NCI-H510A treated with DMSO at 0.1 percent for 48 hours (cell line): ENCODE measurements around the gene NDE1.
"Not testable (repeated sequence)": the region's sequence is repeated elsewhere in the genome, so short reads cannot be mapped to it uniquely, and the experiment has no call there.

Experiments used
- DNase-seq: peaks from one replicate; lab custom pipeline; 2025; lab: John Stamatoyannopoulos, UW

The NDE1 gene

GRCh38 chr16:15701367-15701766 lies 51.3 kb downstream of the NDE1 start:
- DNase-seq: no peak

DNA sequence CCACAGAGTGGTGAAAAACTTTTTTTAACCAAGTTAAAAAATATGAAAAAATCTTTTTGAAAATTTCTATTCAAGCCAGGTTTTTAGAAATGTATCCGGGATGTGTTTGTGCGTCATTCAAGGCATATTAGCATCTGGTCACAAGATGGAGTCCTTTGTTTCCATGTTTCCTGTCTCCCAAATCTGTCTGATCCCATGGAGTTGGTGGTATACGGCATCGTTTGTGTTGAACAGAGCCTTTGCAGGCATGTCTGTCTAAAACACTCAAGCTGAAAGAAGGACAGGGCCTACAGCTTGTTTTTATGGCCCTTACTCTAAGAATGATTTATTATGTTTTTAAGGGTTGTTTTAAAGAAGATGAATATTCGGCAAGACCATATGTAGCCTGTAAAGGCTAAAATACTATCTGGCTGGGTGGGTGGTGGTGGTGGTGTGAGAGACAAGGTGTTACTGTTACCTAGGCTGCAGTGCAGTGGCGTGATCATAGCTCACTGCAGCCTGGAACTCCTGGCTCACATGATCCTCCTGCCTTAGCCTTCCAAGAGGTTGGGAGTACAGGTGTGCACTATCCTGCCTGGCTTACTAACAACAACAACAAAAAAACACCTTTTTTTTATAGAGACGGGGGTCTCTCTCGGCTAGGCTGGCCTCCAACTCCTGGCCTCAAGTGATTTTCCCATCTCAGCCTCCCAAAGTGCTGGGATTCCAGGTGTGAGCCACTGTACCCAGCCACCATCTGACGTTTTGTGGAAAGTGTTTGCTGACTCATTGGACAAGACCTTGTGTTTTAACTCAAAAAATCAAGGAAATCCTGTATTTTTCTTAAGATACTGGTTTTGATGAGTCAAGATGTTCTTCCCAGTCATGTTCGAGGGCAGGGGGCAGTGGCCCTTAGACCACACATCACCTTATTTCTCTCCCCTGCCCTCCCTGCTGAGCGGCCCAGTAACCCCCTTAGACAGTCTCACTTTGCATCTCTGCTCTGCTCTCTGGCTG lies 52.2 kb downstream of the NDE1 start:
- no peak for DNase-seq

GRCh38 chr16:15703029-15703736 lies 53.1 kb downstream of the NDE1 start:
- DNase-seq: no peak

- DNase-seq: peak; percentile 92
Measured at GRCh38 chr16:15704545-15704987, 54.5 kb downstream of the NDE1 start.

- DNase-seq: no peak
Measured at GRCh38 chr16:15705064-15705565, 55.1 kb downstream of the NDE1 start.

GRCh38 chr16:15707332-15707731 lies 57.3 kb downstream of the NDE1 start:
- DNase-seq: no peak

- DNase-seq: no peak
Measured at GRCh38 chr16:15708096-15708495, 58.1 kb downstream of the NDE1 start.

DNA sequence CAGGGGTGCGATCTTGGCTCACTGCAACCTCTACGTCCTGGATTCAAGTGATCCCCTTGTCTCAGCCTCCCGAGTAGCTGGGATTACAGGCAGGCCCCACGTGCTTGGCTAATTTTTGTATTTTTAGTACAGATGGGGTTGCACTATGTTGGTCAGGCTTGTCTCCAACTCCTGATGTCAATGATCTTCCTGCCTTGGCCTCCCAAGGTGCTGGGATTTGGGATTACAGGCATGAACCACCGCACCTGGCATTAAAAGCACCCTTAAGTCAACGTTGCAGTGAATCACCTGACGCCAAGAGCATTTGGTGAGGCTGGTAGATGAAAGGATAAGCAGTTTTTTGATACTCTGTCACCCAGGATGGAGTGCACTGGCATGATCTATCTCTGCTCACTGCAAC lies 59.0 kb downstream of the NDE1 start:
- no peak for DNase-seq

GRCh38 chr16:15714393-15715172 lies 64.5 kb downstream of the NDE1 start:
- DNase-seq: no peak

DNA sequence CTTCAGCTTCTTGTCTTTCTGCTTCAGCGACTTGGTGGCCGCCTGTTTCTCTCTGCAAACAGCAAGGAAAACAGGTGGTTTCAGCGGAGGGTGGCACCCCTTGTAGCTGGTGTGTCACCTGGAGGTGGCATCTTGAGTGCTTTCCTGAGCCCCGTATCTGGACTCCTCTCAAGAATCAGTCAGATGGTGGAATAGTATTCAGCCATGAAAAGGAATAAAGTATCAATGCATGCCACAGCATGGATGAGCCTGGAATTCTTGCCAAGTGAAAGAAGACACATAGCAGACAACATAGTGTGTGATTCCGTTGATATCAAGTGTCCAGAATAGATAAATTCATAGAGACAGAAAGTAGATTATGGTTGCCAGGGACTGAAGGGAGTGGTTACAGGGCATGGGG lies 65.2 kb downstream of the NDE1 start:
- DNase-seq: no peak

DNA sequence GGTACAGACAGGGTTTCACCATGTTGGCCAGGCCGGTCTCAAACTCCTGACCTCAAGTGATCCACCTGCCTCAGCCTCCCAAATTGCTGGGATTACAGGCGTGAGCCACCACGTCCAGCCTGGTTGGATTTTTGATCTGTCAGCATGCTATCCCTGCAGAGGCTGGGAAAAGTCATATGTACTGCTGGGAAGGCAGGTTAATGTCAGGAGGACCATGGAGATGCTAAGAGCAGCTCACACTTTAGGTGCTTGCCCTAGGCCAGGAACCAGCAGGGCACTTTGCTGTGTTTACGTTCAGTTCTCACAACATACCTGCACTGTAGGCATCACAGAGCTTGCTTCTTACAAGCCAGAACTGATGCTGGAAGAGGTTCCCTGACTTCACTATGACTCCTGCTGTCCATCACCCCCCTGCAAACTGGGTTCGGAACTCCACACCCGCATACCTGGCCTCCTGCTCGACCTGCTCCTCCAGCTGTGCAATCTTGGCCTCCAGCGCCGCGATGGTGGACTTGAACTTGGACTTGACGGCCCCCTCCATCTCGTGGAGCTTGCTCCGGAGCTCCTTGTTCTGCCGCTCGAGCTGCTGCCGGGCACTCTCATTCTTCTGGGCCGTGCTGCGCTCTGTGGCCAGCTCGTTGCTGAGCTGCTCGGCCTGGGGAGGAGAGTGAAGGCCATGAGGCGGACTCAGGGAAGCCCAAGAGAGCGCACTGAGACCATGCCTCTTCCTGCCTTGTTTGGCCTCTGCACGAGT lies 66.8 kb downstream of the NDE1 start:
- DNase-seq: no peak

DNA sequence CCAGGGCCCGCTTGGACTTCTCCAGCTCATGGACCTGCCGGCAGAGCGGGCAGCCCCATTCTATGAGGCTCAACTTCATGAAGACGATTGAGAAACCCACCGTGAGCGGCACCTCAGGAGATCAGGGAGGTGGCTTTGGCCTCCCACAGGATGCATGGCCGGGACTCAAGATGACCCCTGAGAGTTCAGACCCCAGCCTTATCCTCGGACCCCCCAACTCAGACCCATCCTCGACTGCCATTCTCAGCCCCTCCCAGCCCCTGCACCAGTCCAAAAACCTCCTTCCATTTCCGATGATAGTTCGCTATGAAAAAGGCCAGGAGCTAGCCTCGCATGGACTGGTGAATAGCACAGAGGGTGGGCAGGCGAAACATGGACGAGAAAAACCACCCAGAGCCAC lies 71.0 kb downstream of the NDE1 start:
- DNase-seq: no peak

- no peak for DNase-seq
Measured at GRCh38 chr16:15723808-15724207, 73.8 kb downstream of the NDE1 start.

GRCh38 chr16:15725641-15726240 lies 75.7 kb downstream of the NDE1 start:
- no peak for DNase-seq

DNA sequence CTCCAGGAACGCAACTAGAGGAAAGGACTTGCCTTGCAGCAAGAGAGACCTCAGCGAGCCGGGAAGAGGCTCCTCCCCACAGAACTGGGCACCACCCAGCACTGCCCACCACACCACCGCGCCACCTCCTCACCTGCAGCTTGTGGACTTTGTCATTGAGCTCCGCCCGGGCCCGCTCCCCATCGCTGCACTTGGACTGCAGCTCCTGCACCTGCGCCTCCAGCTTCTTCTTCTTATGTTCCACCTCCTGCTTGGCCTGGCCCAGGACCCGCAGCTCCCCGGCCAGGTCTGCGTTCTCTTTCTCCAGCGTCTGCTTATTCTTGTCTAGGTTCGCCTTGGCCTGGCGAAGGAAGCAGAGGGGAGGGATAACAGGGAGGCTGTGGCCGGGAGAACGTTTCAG lies 76.7 kb downstream of the NDE1 start:
- no peak for DNase-seq

DNA sequence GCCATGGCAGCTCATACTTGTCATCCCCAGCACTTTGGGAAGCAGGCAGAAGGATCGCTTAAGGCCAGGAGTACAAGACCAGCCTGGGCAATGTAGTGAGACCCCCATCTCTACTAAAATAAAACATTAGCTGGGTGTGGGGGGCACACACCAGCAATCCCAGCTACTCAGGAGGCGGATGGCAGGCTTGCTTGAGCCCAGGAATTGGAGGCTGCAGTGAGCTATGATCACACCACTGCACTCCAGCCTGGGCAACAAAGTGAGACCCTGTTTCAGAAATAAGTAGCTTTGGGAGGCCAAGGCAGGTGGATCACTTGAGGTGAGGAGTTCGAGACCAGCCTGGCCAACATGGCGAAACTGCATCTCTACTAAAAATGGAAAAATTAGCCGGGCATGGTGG lies 77.7 kb downstream of the NDE1 start:
- DNase-seq: not testable (repeated sequence)

GRCh38 chr16:15729152-15729551 lies 79.1 kb downstream of the NDE1 start:
- no peak for DNase-seq

GRCh38 chr16:15732416-15732815 lies 82.4 kb downstream of the NDE1 start:
- no peak for DNase-seq

- DNase-seq: no peak
Measured at GRCh38 chr16:15735610-15736009, 85.6 kb downstream of the NDE1 start.

DNA sequence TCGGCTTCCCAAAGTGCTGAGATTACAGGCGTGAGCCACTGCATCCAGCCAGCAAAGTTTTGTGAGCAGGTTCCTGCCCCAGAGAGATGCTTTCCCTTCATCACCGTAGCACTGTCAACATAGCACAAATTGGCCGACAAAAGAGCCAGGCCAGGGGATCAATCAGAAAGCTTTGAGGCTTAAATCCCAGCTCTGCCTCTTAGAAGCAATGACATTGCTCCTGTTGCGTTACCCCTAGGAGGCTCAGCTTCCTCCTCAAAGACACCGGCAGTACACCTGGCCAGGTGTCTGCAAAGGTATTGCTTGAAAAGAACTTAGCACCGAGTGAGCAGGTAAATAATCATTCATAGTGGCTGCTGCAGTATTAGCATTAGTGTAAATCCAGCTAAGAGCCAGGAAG lies 86.5 kb downstream of the NDE1 start:
- DNase-seq: no peak

DNA sequence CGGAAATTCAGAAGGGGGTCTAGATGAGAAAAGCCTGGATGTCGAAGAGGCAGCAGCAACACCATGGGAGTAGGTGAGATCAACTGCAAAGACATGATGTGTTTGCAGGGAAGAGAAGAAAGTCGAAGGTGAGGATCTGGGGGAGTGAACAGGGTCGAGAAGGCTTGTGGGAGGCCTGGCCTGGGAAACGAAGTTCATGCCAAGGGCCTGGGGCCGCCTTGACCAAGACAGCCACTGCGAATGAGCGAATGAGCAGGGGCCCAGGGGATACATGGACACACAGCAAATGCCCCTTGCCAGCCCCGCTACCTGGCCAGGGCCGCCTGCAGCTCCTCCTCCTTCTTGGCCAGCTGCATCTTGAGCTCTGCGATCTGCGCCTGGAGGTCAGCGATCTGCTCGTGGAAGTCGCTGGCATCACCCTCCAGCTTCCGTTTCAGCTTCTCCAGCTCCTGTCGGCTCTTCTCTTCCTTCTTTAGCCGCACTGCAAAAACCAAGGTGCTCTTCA lies 87.1 kb downstream of the NDE1 start:
- no peak for DNase-seq
